H9 (cell line): ENCODE measurements around the gene CCKAR. TPM values are rescaled to one million over a fixed set of nuclear protein-coding genes. Genes with fewer than 3 reads are reported as not detected.

Experiments
- DNase-seq: peaks from one replicate; pipeline ENCODE4 v3.0.0-alpha.2; 2017
- H2AFZ ChIP-seq: one replicate; pipeline ENCODE4 v1.6.1; 2013; ENCODE audit warnings: mild to moderate bottlenecking, low read length, control low read depth, moderate library complexity
- H2AK5ac ChIP-seq: 2 replicates; pipeline ENCODE4 v1.6.1; 2013; ENCODE audit warnings: low read length, control low read depth, mixed read lengths; ENCODE audit not compliant: insufficient read length
- H2BK120ac ChIP-seq: one replicate; pipeline ENCODE4 v1.6.1; 2013; ENCODE audit warnings: low read depth, mild to moderate bottlenecking, low read length, control low read depth, inconsistent platforms; ENCODE audit not compliant: poor library complexity, severe bottlenecking
- H2BK12ac ChIP-seq: 2 replicates; pipeline ENCODE4 v1.6.1; 2013; ENCODE audit warnings: low read length, control low read depth, mixed read lengths, low read depth; ENCODE audit not compliant: insufficient read length
- H2BK15ac ChIP-seq: 2 replicates; pipeline ENCODE4 v1.6.1; 2013; ENCODE audit warnings: low read depth, low read length, control low read depth
- H2BK20ac ChIP-seq: one replicate; pipeline ENCODE4 v1.6.1; 2013; ENCODE audit warnings: low read depth, mild to moderate bottlenecking, low read length, control low read depth, inconsistent platforms; ENCODE audit not compliant: poor library complexity, severe bottlenecking
- H2BK5ac ChIP-seq: 2 replicates; pipeline ENCODE4 v1.6.1; 2013; ENCODE audit warnings: low read length, control low read depth, mixed read lengths; ENCODE audit not compliant: insufficient read length
- H3K14ac ChIP-seq: 2 replicates; pipeline ENCODE4 v1.6.1; 2013; ENCODE audit warnings: low read length, control low read depth; ENCODE audit not compliant: insufficient read depth
- H3K18ac ChIP-seq: 2 replicates; pipeline ENCODE4 v1.6.1; 2013; ENCODE audit warnings: low read depth, mild to moderate bottlenecking, mixed read lengths, low read length, control low read depth; ENCODE audit not compliant: insufficient read length
- H3K23ac ChIP-seq: 2 replicates; pipeline ENCODE4 v1.6.1; 2013; ENCODE audit warnings: low read length, control low read depth, mixed read lengths, low read depth; ENCODE audit not compliant: insufficient read length
- H3K23me2 ChIP-seq: 2 replicates; pipeline ENCODE4 v1.6.1; 2013; ENCODE audit warnings: low read depth, mild to moderate bottlenecking, mixed read lengths, low read length, control low read depth; ENCODE audit not compliant: insufficient read length, poor library complexity, severe bottlenecking
- H3K27ac ChIP-seq: 2 replicates; pipeline ENCODE4 v1.5.1; 2013; ENCODE audit warnings: low read length, control low read depth, mixed read lengths, low read depth; ENCODE audit not compliant: insufficient read length
- H3K27me3 ChIP-seq: 2 replicates; pipeline ENCODE4 v1.6.1; 2013; ENCODE audit warnings: low read length, control low read depth, inconsistent platforms; ENCODE audit not compliant: insufficient read depth
- H3K4ac ChIP-seq: 2 replicates; pipeline ENCODE4 v1.6.1; 2013; ENCODE audit warnings: low read depth, mild to moderate bottlenecking, control low read depth, inconsistent platforms, low read length, moderate library complexity
- H3K4me1 ChIP-seq: 2 replicates; pipeline ENCODE4 v1.6.1; 2013; ENCODE audit warnings: low read length, control low read depth, inconsistent platforms; ENCODE audit not compliant: insufficient read depth
- H3K4me2 ChIP-seq: 2 replicates; pipeline ENCODE4 v1.6.1; 2013; ENCODE audit warnings: low read length, control low read depth, mixed read lengths; ENCODE audit not compliant: insufficient read length, insufficient read depth
- H3K56ac ChIP-seq: 2 replicates; pipeline ENCODE4 v1.6.1; 2013; ENCODE audit warnings: low read depth, mild to moderate bottlenecking, mixed read lengths, low read length, control low read depth; ENCODE audit not compliant: insufficient read length
- H3K79me1 ChIP-seq: 2 replicates; pipeline ENCODE4 v1.6.1; 2013; ENCODE audit warnings: low read depth, mild to moderate bottlenecking, moderate library complexity, low read length, control low read depth, inconsistent platforms; ENCODE audit not compliant: insufficient read depth, poor library complexity, severe bottlenecking
- H3K79me2 ChIP-seq: 2 replicates; pipeline ENCODE4 v1.6.1; 2013; ENCODE audit warnings: low read length, control low read depth, inconsistent platforms; ENCODE audit not compliant: insufficient read depth
- H3K9ac ChIP-seq: 2 replicates; pipeline ENCODE4 v1.6.1; 2013; ENCODE audit warnings: low read length, control low read depth, mixed read lengths; ENCODE audit not compliant: insufficient read length; ENCODE audit errors: extremely low read depth
- H3K9me3 ChIP-seq: one replicate; pipeline ENCODE4 v1.6.1; 2013; ENCODE audit warnings: low read depth, low read length, inconsistent platforms; ENCODE audit not compliant: control insufficient read depth
- H3T11ph ChIP-seq: one replicate; pipeline ENCODE4 v1.6.1; 2013; ENCODE audit warnings: mild to moderate bottlenecking, low read length, control low read depth, inconsistent platforms
- H4K20me1 ChIP-seq: one replicate; pipeline ENCODE4 v1.6.1; 2013; ENCODE audit not compliant: control insufficient read depth, insufficient read length, insufficient read depth
- H4K5ac ChIP-seq: 2 replicates; pipeline ENCODE4 v1.6.1; 2013; ENCODE audit warnings: low read depth, mild to moderate bottlenecking, mixed read lengths, low read length, control low read depth; ENCODE audit not compliant: insufficient read length
- H4K8ac ChIP-seq: replicated peaks from 2 replicates; pipeline ENCODE4 v1.6.1; 2013; ENCODE audit warnings: low read length, control low read depth, mixed read lengths, low read depth; ENCODE audit not compliant: insufficient read length
- H4K91ac ChIP-seq: 2 replicates; pipeline ENCODE4 v1.6.1; 2013; ENCODE audit warnings: low read depth, mild to moderate bottlenecking, moderate library complexity, mixed read lengths, low read length, control low read depth; ENCODE audit not compliant: insufficient read length
- H3K27ac Mint-ChIP-seq, 3 experiments: 2 replicates in 2 of 3; 3 replicates in 1 of 3; pipeline ENCODE4 v1.8.0; 2020 to 2021; ENCODE audit warnings: mixed read lengths in 3 of 3, mild to moderate bottlenecking in 1 of 3, moderate library complexity in 1 of 3
- H3K27me3 Mint-ChIP-seq: 2 replicates; pipeline ENCODE4 v1.8.0; 2021; ENCODE audit warnings: low read depth, mild to moderate bottlenecking, moderate library complexity, mixed read lengths
- H3K36me3 Mint-ChIP-seq, 3 experiments: 2 replicates in 2 of 3; 3 replicates in 1 of 3; pipeline ENCODE4 v1.8.0; 2020 to 2021; ENCODE audit warnings: low read depth in 3 of 3, mixed read lengths in 3 of 3; ENCODE audit not compliant: insufficient read depth in 1 of 3
- H3K4me1 Mint-ChIP-seq, 2 experiments: 2 replicates each; pipeline ENCODE4 v1.8.0; 2020; ENCODE audit warnings: mixed read lengths in 2 of 2
- H3K4me3 Mint-ChIP-seq, 2 experiments: 2 replicates in 1 of 2; 3 replicates in 1 of 2; pipeline ENCODE4 v1.8.0; 2020 to 2021; ENCODE audit warnings: mild to moderate bottlenecking in 2 of 2, mixed read lengths in 2 of 2, moderate library complexity in 1 of 2
- H3K9me3 Mint-ChIP-seq, 2 experiments: 2 replicates in 1 of 2; 3 replicates in 1 of 2; pipeline ENCODE4 v1.8.0; 2020; ENCODE audit warnings: mild to moderate bottlenecking in 2 of 2, mixed read lengths in 2 of 2, moderate library complexity in 1 of 2
- WGBS: extraction: QIAGEN DNeasy Blood & Tissue Kit; methylation state at CpG from one replicate; pipeline ENCODE4 v1.1.7; 2013; ENCODE audit warnings: missing lambda C conversion rate, low lambda C conversion rate, mixed read lengths; ENCODE audit not compliant: insufficient read length; ENCODE audit errors: extremely low coverage; 5-methylcytosine and 5-hydroxymethylcytosine counted together
- total RNA-seq: library from RNA; stranded (reverse); gene quantifications from 2 replicates; pipeline ENCODE4 v1.2.1, GENCODE V29; 2021
- TF ChIP-seq, protein P1 (sequence below): fragments of 200-600 bp; sonication (generic); conservative IDR thresholded peaks from 3 replicates; pipeline ENCODE4 v1.8.0; 2021; ENCODE audit warnings: antibody characterized with exemption, mild to moderate bottlenecking

Gene CCKAR
- total RNA-seq, 1 experiment from 2014 or later = not detected

- H3K4me1 Mint-ChIP-seq = peaks cover 16% of the 10 kb centered on the region in 2 experiments
- Histone ChIP-seq H3K14ac (no peak overlapping the region), H4K20me1 (no peaks in the 10 kb centered on the region), H3K79me2 (no peaks in the 10 kb centered on the region), H3K9ac (no peak overlapping the region), H3K27me3 (no peaks in the 10 kb centered on the region), H3T11ph (no peak overlapping the region), H3K56ac (no peak overlapping the region), H3K23ac (no peak overlapping the region), H3K4me1 (no peaks in the 10 kb centered on the region), H2BK120ac (no peak overlapping the region), H3K4ac (no peak overlapping the region), H2BK12ac (no peak overlapping the region), H3K79me1 (no peaks in the 10 kb centered on the region), H2BK15ac (no peak overlapping the region), H4K8ac (no peak overlapping the region), H2AK5ac (no peak overlapping the region), H4K5ac (no peak overlapping the region), H3K9me3 (no peaks in the 10 kb centered on the region), H3K27ac (no peak overlapping the region), H3K4me2 (no peak overlapping the region), H4K91ac (no peak overlapping the region), H3K18ac (no peak overlapping the region), H2BK20ac (no peak overlapping the region), H3K23me2 (no peaks in the 10 kb centered on the region), H2BK5ac (no peak overlapping the region), H2AFZ (no peak overlapping the region)
- DNase-seq = no peak
- H3K36me3 Mint-ChIP-seq = peaks cover 1 to 22% (median 2%) of the 10 kb centered on the region in 3 experiments; a peak in 3 of 7 replicates
- TF ChIP-seq, protein P1, sequence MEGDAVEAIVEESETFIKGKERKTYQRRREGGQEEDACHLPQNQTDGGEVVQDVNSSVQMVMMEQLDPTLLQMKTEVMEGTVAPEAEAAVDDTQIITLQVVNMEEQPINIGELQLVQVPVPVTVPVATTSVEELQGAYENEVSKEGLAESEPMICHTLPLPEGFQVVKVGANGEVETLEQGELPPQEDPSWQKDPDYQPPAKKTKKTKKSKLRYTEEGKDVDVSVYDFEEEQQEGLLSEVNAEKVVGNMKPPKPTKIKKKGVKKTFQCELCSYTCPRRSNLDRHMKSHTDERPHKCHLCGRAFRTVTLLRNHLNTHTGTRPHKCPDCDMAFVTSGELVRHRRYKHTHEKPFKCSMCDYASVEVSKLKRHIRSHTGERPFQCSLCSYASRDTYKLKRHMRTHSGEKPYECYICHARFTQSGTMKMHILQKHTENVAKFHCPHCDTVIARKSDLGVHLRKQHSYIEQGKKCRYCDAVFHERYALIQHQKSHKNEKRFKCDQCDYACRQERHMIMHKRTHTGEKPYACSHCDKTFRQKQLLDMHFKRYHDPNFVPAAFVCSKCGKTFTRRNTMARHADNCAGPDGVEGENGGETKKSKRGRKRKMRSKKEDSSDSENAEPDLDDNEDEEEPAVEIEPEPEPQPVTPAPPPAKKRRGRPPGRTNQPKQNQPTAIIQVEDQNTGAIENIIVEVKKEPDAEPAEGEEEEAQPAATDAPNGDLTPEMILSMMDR = no peak
- H3K4me3 Mint-ChIP-seq = no peak overlapping the region
- H3K27ac Mint-ChIP-seq = 0 out of 7 replicates have a peak overlapping the region, but pooled peaks of 1 of the 3 experiments have one; percentile 40
- no peaks in the 10 kb centered on the region for H3K27me3 Mint-ChIP-seq
- WGBS = no CpG with 5 or more reads among the region's 3 CpGs
- H3K9me3 Mint-ChIP-seq = peaks cover 6 to 24% of the 10 kb centered on the region in 2 experiments
Measured at GRCh38 chr4:26451597-26451996, 38.7 kb downstream of the CCKAR start.
